Measurements from ENCODE around the gene EFHC1. TPM values are rescaled to one million over a fixed set of nuclear protein-coding genes. Genes with fewer than 3 reads are reported as not detected.
"Not testable (repeated sequence)": the region's sequence is repeated elsewhere in the genome, so short reads cannot be mapped to it uniquely, and the experiment has no call there.

The EFHC1 gene
- total RNA-seq, 1 experiment from 2014 or later: 44.0 TPM

DNA sequence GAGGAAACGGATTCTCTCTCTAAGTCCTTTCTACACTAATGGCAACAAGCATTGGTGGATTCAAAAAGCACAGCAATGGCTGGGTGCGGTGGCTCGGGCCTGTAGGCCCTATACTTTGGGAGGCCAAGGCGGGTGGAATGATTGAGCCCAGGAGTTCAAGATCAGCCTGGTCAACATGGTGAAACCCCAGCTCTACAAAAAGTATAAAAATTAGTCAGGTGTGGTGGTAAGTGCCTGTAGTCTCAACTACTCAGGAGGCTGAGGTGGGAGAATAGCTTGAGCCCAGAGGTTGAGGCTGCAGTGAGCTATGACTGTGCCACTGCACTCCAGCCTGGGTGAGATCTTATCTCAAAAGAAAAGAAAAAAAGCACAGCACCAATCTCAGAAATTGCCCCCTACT lies 38.9 kb upstream of the EFHC1 start:
- no peak overlapping the region for H3K4me3 ChIP-seq (ENCODE audit: low read length)
- no peak overlapping the region for H3K9ac ChIP-seq (ENCODE audit: low read length)
- no peaks in the 10 kb centered on the region for H4K20me1 ChIP-seq (ENCODE audit: insufficient read depth, low read depth, low read length)
- no peaks in the 10 kb centered on the region for H3K9me2 ChIP-seq (replicated peaks; ENCODE audit: insufficient read depth, low read length)
- H3K4me2 ChIP-seq (ENCODE audit: low read depth, low read length, poor library complexity, severe bottlenecking): no peak overlapping the region
- DNase-seq: no peak
- H3K9me3 ChIP-seq (ENCODE audit: low read length): no peaks in the 10 kb centered on the region
- no peaks in the 10 kb centered on the region for H3K36me3 ChIP-seq (ENCODE audit: insufficient read depth, low read length)
- H3K4me1 ChIP-seq (ENCODE audit: low read length): no peaks in the 10 kb centered on the region
- no peaks in the 10 kb centered on the region for H3K79me2 ChIP-seq (ENCODE audit: low read length)
- H3K27me3 ChIP-seq (ENCODE audit: low read length): no peaks in the 10 kb centered on the region
- no peak overlapping the region for H3K27ac ChIP-seq (ENCODE audit: low read length)
- H2AFZ ChIP-seq (ENCODE audit: low read length): no peak overlapping the region

DNA sequence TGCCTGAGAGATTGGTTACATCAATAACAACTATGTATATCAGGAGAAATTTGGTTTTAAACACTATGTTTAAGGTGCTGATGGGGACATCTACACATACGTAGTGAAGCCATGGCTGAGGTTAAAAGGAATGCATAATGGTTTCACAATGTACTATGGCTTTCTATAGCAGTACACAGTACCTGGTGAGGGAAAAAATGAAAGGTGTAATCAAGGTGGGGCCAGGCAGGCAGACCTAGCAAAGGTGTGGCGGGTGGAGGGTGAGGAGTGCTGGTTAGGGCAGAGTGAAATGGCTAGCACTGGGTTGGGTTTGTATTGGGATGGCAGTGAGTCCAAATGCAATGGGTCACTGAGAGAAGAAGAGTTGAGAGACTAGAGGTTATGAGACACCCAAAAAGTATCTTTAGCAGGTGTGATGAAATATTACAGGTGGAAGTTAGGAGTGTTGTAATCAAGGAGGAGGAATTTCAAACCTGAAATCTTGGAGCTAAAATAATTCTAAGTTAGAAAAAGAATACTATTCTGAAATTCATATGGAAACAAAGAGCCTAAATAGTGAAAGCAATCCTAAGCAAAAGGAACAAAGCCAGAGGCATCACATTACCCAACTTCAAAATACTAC lies 35.9 kb upstream of the EFHC1 start:
- no peaks in the 10 kb centered on the region for H4K20me1 ChIP-seq (ENCODE audit: insufficient read depth, low read depth, low read length)
- H3K4me1 ChIP-seq (ENCODE audit: low read length): no peaks in the 10 kb centered on the region
- H3K9me2 ChIP-seq (replicated peaks; ENCODE audit: insufficient read depth, low read length): no peaks in the 10 kb centered on the region
- no peak overlapping the region for H3K4me3 ChIP-seq (ENCODE audit: low read length)
- H2AFZ ChIP-seq (ENCODE audit: low read length): no peak overlapping the region
- H3K79me2 ChIP-seq (ENCODE audit: low read length): no peaks in the 10 kb centered on the region
- no peaks in the 10 kb centered on the region for H3K27me3 ChIP-seq (ENCODE audit: low read length)
- no peaks in the 10 kb centered on the region for H3K36me3 ChIP-seq (ENCODE audit: insufficient read depth, low read length)
- DNase-seq: no peak
- H3K27ac ChIP-seq (ENCODE audit: low read length): no peak overlapping the region
- no peak overlapping the region for H3K4me2 ChIP-seq (ENCODE audit: low read depth, low read length, poor library complexity, severe bottlenecking)
- H3K9me3 ChIP-seq (ENCODE audit: low read length): no peaks in the 10 kb centered on the region
- no peak overlapping the region for H3K9ac ChIP-seq (ENCODE audit: low read length)

DNA sequence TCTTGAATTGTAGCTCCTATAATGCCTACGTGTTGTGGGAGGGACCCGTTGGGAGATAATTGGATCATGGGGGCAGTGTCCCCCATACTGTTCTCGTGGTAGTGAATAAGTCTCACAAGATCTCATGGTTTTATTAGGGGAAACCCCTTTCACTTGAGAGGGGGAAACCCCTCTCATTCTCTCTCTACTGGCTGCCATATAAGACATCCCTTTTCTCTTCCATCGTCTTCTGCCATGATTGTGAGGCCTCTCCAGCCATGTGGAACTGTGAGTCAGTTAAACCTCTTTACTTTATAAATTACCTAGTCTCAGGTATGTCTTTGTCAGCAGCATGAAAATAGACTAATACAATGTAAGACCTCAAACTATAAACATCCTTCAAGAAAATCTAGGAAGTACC lies 35.1 kb upstream of the EFHC1 start:
- Histone ChIP-seq H3K4me1 (ENCODE audit: low read length) (no peaks in the 10 kb centered on the region), H3K9me2 (replicated peaks; ENCODE audit: insufficient read depth, low read length) (no peaks in the 10 kb centered on the region), H3K4me2 (ENCODE audit: low read depth, low read length, poor library complexity, severe bottlenecking) (no peak overlapping the region), H4K20me1 (ENCODE audit: insufficient read depth, low read depth, low read length) (no peaks in the 10 kb centered on the region), H3K27me3 (ENCODE audit: low read length) (no peaks in the 10 kb centered on the region), H3K9ac (ENCODE audit: low read length) (no peak overlapping the region), H3K36me3 (ENCODE audit: insufficient read depth, low read length) (no peaks in the 10 kb centered on the region), H3K79me2 (ENCODE audit: low read length) (no peaks in the 10 kb centered on the region), H3K9me3 (ENCODE audit: low read length) (no peaks in the 10 kb centered on the region), H2AFZ (ENCODE audit: low read length) (no peak overlapping the region), H3K27ac (ENCODE audit: low read length) (no peak overlapping the region), H3K4me3 (ENCODE audit: low read length) (no peak overlapping the region)
- DNase-seq: no peak

- not testable (repeated sequence) for H3K9me2 ChIP-seq (replicated peaks; ENCODE audit: insufficient read depth, low read length); H3K27ac ChIP-seq (ENCODE audit: low read length); H3K9me3 ChIP-seq (ENCODE audit: low read length); H3K4me2 ChIP-seq (ENCODE audit: low read depth, low read length, poor library complexity, severe bottlenecking); H3K4me1 ChIP-seq (ENCODE audit: low read length); H3K36me3 ChIP-seq (ENCODE audit: insufficient read depth, low read length); H2AFZ ChIP-seq (ENCODE audit: low read length); H3K4me3 ChIP-seq (ENCODE audit: low read length); H4K20me1 ChIP-seq (ENCODE audit: insufficient read depth, low read depth, low read length); DNase-seq; H3K79me2 ChIP-seq (ENCODE audit: low read length); H3K27me3 ChIP-seq (ENCODE audit: low read length); H3K9ac ChIP-seq (ENCODE audit: low read length)
Measured at GRCh38 chr6:52388119-52388518, 32.0 kb upstream of the EFHC1 start.

DNA sequence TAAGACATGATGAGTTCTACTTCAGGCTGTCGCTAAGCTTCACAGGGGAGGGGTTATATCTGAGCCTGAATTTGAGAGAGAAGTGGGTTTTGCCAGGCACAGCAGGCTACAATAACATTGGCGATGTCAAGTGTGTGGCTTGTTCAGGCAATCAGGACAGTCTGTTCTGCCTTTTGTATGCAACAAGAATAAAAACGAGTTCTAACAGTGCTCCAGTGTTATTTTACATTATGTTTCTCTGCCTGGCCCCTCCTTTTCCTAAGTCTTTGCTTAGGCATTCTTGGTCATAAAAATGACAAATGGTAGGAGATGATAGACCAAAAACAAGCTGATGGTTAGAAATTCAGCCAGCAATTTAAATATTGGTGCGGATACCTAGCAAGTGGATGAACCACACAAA lies 31.4 kb upstream of the EFHC1 start:
- Histone ChIP-seq H3K27ac (ENCODE audit: low read length) (no peak overlapping the region), H3K9me2 (replicated peaks; ENCODE audit: insufficient read depth, low read length) (no peaks in the 10 kb centered on the region), H2AFZ (ENCODE audit: low read length) (no peak overlapping the region), H3K9ac (ENCODE audit: low read length) (no peak overlapping the region), H3K9me3 (ENCODE audit: low read length) (no peaks in the 10 kb centered on the region), H3K4me1 (ENCODE audit: low read length) (no peaks in the 10 kb centered on the region), H3K4me3 (ENCODE audit: low read length) (no peak overlapping the region), H3K27me3 (ENCODE audit: low read length) (no peaks in the 10 kb centered on the region), H4K20me1 (ENCODE audit: insufficient read depth, low read depth, low read length) (no peaks in the 10 kb centered on the region), H3K4me2 (ENCODE audit: low read depth, low read length, poor library complexity, severe bottlenecking) (no peak overlapping the region), H3K79me2 (ENCODE audit: low read length) (no peaks in the 10 kb centered on the region), H3K36me3 (ENCODE audit: insufficient read depth, low read length) (no peaks in the 10 kb centered on the region)
- DNase-seq: no peak

DNA sequence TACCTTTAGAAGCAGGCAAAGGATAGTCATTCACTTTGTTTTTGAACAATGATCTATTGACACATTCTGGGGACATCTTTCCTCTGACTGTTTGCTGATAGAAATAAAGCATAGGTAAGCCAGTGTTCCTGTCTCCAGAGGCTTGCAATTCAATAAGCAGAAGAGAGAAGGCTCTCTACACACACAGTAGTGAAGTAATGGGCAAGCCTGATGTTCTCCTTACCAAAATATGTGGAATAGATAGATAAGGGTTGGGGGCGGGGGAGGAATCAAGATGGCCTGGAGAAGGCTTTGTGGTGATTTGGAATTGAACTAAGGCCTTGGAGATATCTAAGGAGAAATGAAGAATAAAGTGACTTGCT lies 30.9 kb upstream of the EFHC1 start:
- no peak overlapping the region for H3K27ac ChIP-seq (ENCODE audit: low read length)
- no peaks in the 10 kb centered on the region for H3K36me3 ChIP-seq (ENCODE audit: insufficient read depth, low read length)
- H3K79me2 ChIP-seq (ENCODE audit: low read length): no peaks in the 10 kb centered on the region
- DNase-seq: no peak
- H3K9me2 ChIP-seq (replicated peaks; ENCODE audit: insufficient read depth, low read length): no peaks in the 10 kb centered on the region
- H3K4me1 ChIP-seq (ENCODE audit: low read length): no peaks in the 10 kb centered on the region
- H3K27me3 ChIP-seq (ENCODE audit: low read length): no peaks in the 10 kb centered on the region
- H3K9ac ChIP-seq (ENCODE audit: low read length): no peak overlapping the region
- H4K20me1 ChIP-seq (ENCODE audit: insufficient read depth, low read depth, low read length): no peaks in the 10 kb centered on the region
- no peak overlapping the region for H3K4me2 ChIP-seq (ENCODE audit: low read depth, low read length, poor library complexity, severe bottlenecking)
- H3K4me3 ChIP-seq (ENCODE audit: low read length): no peak overlapping the region
- H2AFZ ChIP-seq (ENCODE audit: low read length): no peak overlapping the region
- no peaks in the 10 kb centered on the region for H3K9me3 ChIP-seq (ENCODE audit: low read length)

- H2AFZ ChIP-seq (ENCODE audit: low read length): no peak overlapping the region
Measured at GRCh38 chr6:52389626-52390360, 30.3 kb upstream of the EFHC1 start.

GRCh38 chr6:52390361-52390727 lies 29.8 kb upstream of the EFHC1 start:
- H3K4me1 ChIP-seq (ENCODE audit: low read length): no peaks in the 10 kb centered on the region
- no peak overlapping the region for H3K27ac ChIP-seq (ENCODE audit: low read length)
- no peak overlapping the region for H2AFZ ChIP-seq (ENCODE audit: low read length)
- no peaks in the 10 kb centered on the region for H4K20me1 ChIP-seq (ENCODE audit: insufficient read depth, low read depth, low read length)
- no peaks in the 10 kb centered on the region for H3K27me3 ChIP-seq (ENCODE audit: low read length)
- H3K36me3 ChIP-seq (ENCODE audit: insufficient read depth, low read length): no peaks in the 10 kb centered on the region
- no peak overlapping the region for H3K4me2 ChIP-seq (ENCODE audit: low read depth, low read length, poor library complexity, severe bottlenecking)
- no peak overlapping the region for H3K9ac ChIP-seq (ENCODE audit: low read length)
- no peaks in the 10 kb centered on the region for H3K9me3 ChIP-seq (ENCODE audit: low read length)
- no peak for DNase-seq
- no peaks in the 10 kb centered on the region for H3K79me2 ChIP-seq (ENCODE audit: low read length)
- H3K4me3 ChIP-seq (ENCODE audit: low read length): no peak overlapping the region
- no peaks in the 10 kb centered on the region for H3K9me2 ChIP-seq (replicated peaks; ENCODE audit: insufficient read depth, low read length)

More at GRCh38 chr6:52389626-52390360, 30.3 kb upstream of the EFHC1 start:
- H3K27ac ChIP-seq (ENCODE audit: low read length): no peak overlapping the region
- H3K4me2 ChIP-seq (ENCODE audit: low read depth, low read length, poor library complexity, severe bottlenecking): no peak overlapping the region
- H3K4me3 ChIP-seq (ENCODE audit: low read length): no peak overlapping the region
- H3K4me1 ChIP-seq (ENCODE audit: low read length): no peaks in the 10 kb centered on the region
- no peaks in the 10 kb centered on the region for H4K20me1 ChIP-seq (ENCODE audit: insufficient read depth, low read depth, low read length)
- no peaks in the 10 kb centered on the region for H3K9me2 ChIP-seq (replicated peaks; ENCODE audit: insufficient read depth, low read length)
- no peak for DNase-seq
- H3K27me3 ChIP-seq (ENCODE audit: low read length): no peaks in the 10 kb centered on the region
- H3K9me3 ChIP-seq (ENCODE audit: low read length): no peaks in the 10 kb centered on the region
- H3K36me3 ChIP-seq (ENCODE audit: insufficient read depth, low read length): no peaks in the 10 kb centered on the region
- no peak overlapping the region for H3K9ac ChIP-seq (ENCODE audit: low read length)
- H3K79me2 ChIP-seq (ENCODE audit: low read length): no peaks in the 10 kb centered on the region
